Activated CD4-positive, CD25-positive, alpha-beta regulatory T cell treated with anti-CD3 and anti-CD28 coated beads, Interleukin-2, amount 50 U/mL, for 24 hours (primary cell): ENCODE results near the gene USP24.
"Not testable (repeated sequence)": the region's sequence is repeated elsewhere in the genome, so short reads cannot be mapped to it uniquely, and the experiment has no call there.

Source experiments
- ATAC-seq, 2 donors: fragments of 150-1000 bp; cut with Tn5 transposase; one replicate each; pipeline ENCODE4 v1.10.0; 2021; ENCODE audit warnings: mild to moderate bottlenecking in 1 of 2, moderate library complexity in 1 of 2

USP24 gene

GRCh38 chr1:55215194-55216021, at the start of gene USP24:
Gene USP24, minus strand, starts transcription at chr1:55215364. Its CDS starts 251 bp downstream, at chr1:55215113.
- ATAC-seq = peak; percentile 86 to 88

- ATAC-seq = no peak
Observed at GRCh38 chr1:55262822-55263221, 47.7 kb upstream of the USP24 start.

GRCh38 chr1:55259911-55260609, 44.9 kb upstream of the USP24 start:
- ATAC-seq = peak in 1 of 2 donors; percentile 27

GRCh38 chr1:55257958-55258357, 42.8 kb upstream of the USP24 start:
- ATAC-seq = no peak

- ATAC-seq = no peak
Observed at GRCh38 chr1:55255901-55256300, 40.7 kb upstream of the USP24 start.

- ATAC-seq = no peak
Observed at GRCh38 chr1:55252942-55253589, 37.9 kb upstream of the USP24 start.

GRCh38 chr1:55250399-55251075, 35.4 kb upstream of the USP24 start:
- ATAC-seq = no peak

- no peak for ATAC-seq
Observed at GRCh38 chr1:55249646-55250398, 34.7 kb upstream of the USP24 start.

GRCh38 chr1:55246896-55247295, 31.7 kb upstream of the USP24 start:
- no peak for ATAC-seq

GRCh38 chr1:55246331-55246730, 31.2 kb upstream of the USP24 start:
- no peak for ATAC-seq

GRCh38 chr1:55245781-55246180, 30.6 kb upstream of the USP24 start:
- ATAC-seq = no peak

- no peak for ATAC-seq
Observed at GRCh38 chr1:55244476-55245099, 29.4 kb upstream of the USP24 start.

- ATAC-seq = no peak
Observed at GRCh38 chr1:55243655-55244054, 28.5 kb upstream of the USP24 start.

- ATAC-seq = no peak
Observed at GRCh38 chr1:55239548-55239947, 24.4 kb upstream of the USP24 start.

- no peak for ATAC-seq
Observed at GRCh38 chr1:55235722-55236121, 20.6 kb upstream of the USP24 start.

- ATAC-seq = no peak
Observed at GRCh38 chr1:55234016-55234415, 18.9 kb upstream of the USP24 start.

- ATAC-seq = no peak
Observed at GRCh38 chr1:55233145-55233777, 18.1 kb upstream of the USP24 start.

- ATAC-seq = no peak
Observed at GRCh38 chr1:55232448-55233144, 17.4 kb upstream of the USP24 start.

- ATAC-seq = no peak
Observed at GRCh38 chr1:55231745-55232144, 16.6 kb upstream of the USP24 start.

- ATAC-seq = no peak
Observed at GRCh38 chr1:55230659-55231058, 15.5 kb upstream of the USP24 start.

GRCh38 chr1:55229726-55230125, 14.6 kb upstream of the USP24 start:
- ATAC-seq = not testable (repeated sequence)
